DND-41 (cell line): Measurements from ENCODE around the gene IGF2BP3.

Source experiments
- CTCF ChIP-seq: IDR thresholded peaks from 2 replicates; pipeline ENCODE4 v1.5.1; 2012; ENCODE audit warnings: borderline replicate concordance, low read length, moderate library complexity, mild to moderate bottlenecking; ENCODE audit not compliant: poor library complexity, severe bottlenecking; ENCODE audit errors: extremely low read depth
- EZH2 ChIP-seq: IDR thresholded peaks from 3 replicates; pipeline ENCODE4 v1.6.1; 2012; ENCODE audit warnings: borderline replicate concordance, low read depth, mild to moderate bottlenecking, moderate library complexity, low read length, inconsistent platforms; ENCODE audit not compliant: severe bottlenecking

GRCh38 chr7:23396222-23397015 is 73.9 kb downstream of the IGF2BP3 start:
- no peak for TF ChIP-seq CTCF
- no peak for TF ChIP-seq EZH2
